Adrenal gland (tissue), 5 donors: ENCODE data around the gene KLK2.

Experiments
- POLR2A ChIP-seq, 2 donors: fragments of 450-650 bp; IDR thresholded peaks; one replicate each; pipeline ENCODE4 v1.6.1; 2017; ENCODE audit warnings: antibody characterized with exemption in 2 of 2, mild to moderate bottlenecking in 2 of 2, moderate library complexity in 1 of 2
- TF ChIP-seq, protein P1 (sequence below), 6 experiments: fragments of 450-650 bp in 4 of 6; fragments of 200-600 bp in 2 of 6; sonication (generic) in 1 of 6; IDR thresholded peaks; 1 replicate in 5 of 6; 2 replicates in 1 of 6; pipeline versions ENCODE4 v1.5.1 to v1.8.0; 2016 to 2021; ENCODE audit warnings: antibody characterized with exemption in 6 of 6, mild to moderate bottlenecking in 2 of 6, moderate library complexity in 1 of 6
- donor health status: DM: no; HTN: no; CAD: no.

DNA sequence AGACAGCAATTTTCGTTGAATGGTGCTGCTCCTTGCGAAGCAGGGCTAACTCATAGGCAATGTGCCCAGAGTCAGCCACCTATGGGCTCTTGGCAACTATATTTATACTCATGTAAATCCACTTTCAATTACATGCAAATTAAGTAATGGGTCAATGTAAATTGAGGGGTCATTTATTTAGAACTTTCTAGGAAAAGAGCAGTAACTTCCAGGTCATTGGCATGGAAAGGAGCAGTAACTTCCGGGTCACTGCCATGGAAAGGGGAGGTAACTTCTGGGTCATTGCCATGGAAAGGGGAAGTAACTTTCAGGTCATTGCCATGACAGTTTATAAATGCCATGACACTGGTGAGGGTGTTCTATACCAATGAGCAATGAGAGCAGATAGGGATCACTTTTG, 26.3 kb downstream of the KLK2 start:
- TF ChIP-seq POLR2A (IDR thresholded peaks at IDR 0.05) = no peak
- TF ChIP-seq, protein P1, sequence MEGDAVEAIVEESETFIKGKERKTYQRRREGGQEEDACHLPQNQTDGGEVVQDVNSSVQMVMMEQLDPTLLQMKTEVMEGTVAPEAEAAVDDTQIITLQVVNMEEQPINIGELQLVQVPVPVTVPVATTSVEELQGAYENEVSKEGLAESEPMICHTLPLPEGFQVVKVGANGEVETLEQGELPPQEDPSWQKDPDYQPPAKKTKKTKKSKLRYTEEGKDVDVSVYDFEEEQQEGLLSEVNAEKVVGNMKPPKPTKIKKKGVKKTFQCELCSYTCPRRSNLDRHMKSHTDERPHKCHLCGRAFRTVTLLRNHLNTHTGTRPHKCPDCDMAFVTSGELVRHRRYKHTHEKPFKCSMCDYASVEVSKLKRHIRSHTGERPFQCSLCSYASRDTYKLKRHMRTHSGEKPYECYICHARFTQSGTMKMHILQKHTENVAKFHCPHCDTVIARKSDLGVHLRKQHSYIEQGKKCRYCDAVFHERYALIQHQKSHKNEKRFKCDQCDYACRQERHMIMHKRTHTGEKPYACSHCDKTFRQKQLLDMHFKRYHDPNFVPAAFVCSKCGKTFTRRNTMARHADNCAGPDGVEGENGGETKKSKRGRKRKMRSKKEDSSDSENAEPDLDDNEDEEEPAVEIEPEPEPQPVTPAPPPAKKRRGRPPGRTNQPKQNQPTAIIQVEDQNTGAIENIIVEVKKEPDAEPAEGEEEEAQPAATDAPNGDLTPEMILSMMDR (IDR thresholded peaks at IDR 0.05) = no peak
